Kasumi-1 (cell line): ENCODE measurements around the gene TMEM30A.
A peak's percentile ranks its signal among the peaks of the same experiment; 100 is the strongest.

Experiments used
- DNase-seq, 2 experiments: peaks; one replicate each; lab custom pipeline; 2025; lab: John Stamatoyannopoulos, UW

The TMEM30A gene

GRCh38 chr6:75217193-75217592, 67.4 kb downstream of the TMEM30A start:
- DNase-seq: no peak

- DNase-seq: no peak
Measured at GRCh38 chr6:75215291-75215690, 69.3 kb downstream of the TMEM30A start.

- DNase-seq: peak in 1 of 2 experiments; percentile 25
Measured at GRCh38 chr6:75213732-75214131, 70.9 kb downstream of the TMEM30A start.

- no peak for DNase-seq
Measured at GRCh38 chr6:75213112-75213511, 71.5 kb downstream of the TMEM30A start.

- no peak for DNase-seq
Measured at GRCh38 chr6:75211920-75212590, 72.5 kb downstream of the TMEM30A start.

- DNase-seq: peak; percentile 71 to 87
Measured at GRCh38 chr6:75210885-75211739, 73.5 kb downstream of the TMEM30A start.

GRCh38 chr6:75209184-75209723, 75.3 kb downstream of the TMEM30A start:
- no peak for DNase-seq

GRCh38 chr6:75208298-75209183, 76.1 kb downstream of the TMEM30A start:
- peak; percentile 77 to 87 for DNase-seq

- no peak for DNase-seq
Measured at GRCh38 chr6:75206576-75207342, 77.8 kb downstream of the TMEM30A start.

- DNase-seq: no peak
Measured at GRCh38 chr6:75205776-75206575, 78.6 kb downstream of the TMEM30A start, which contains the start of gene COL12A1. TSS of gene COL12A1 (minus strand) at chr6:75206053. CDS start at chr6:75202792, 3,261 bp downstream.

- DNase-seq: no peak
Measured at GRCh38 chr6:75204959-75205775, 79.4 kb downstream of the TMEM30A start.

- peak; percentile 61 to 75 for DNase-seq
Measured at GRCh38 chr6:75204217-75204958, 80.2 kb downstream of the TMEM30A start.

- no peak for DNase-seq
Measured at GRCh38 chr6:75203721-75204120, 80.9 kb downstream of the TMEM30A start.
